HEK293 (cell line): ENCODE results near the gene ADIPOR2.

Source experiments
- CTCF ChIP-seq: fragments of 450-650 bp; formaldehyde crosslinking; IDR thresholded peaks from 2 replicates; pipeline ENCODE4 v1.5.1; 2016; ENCODE audit warnings: missing biosample characterization, missing genetic modification characterization
- KLF8 ChIP-seq: fragments of 450-650 bp; formaldehyde crosslinking; IDR thresholded peaks from 2 replicates; pipeline ENCODE4 v1.5.1; 2016; ENCODE audit warnings: missing biosample characterization, missing genetic modification characterization
- KLF9 ChIP-seq: fragments of 450-650 bp; formaldehyde crosslinking; IDR thresholded peaks from 2 replicates; pipeline ENCODE4 v1.5.1; 2016; ENCODE audit warnings: missing biosample characterization, missing genetic modification characterization, low read depth
- ZBTB6 ChIP-seq: fragments of 450-650 bp; formaldehyde crosslinking; IDR thresholded peaks from 2 replicates; pipeline ENCODE4 v1.5.1; 2017; ENCODE audit warnings: missing biosample characterization, missing genetic modification characterization
- ZNF138 ChIP-seq: fragments of 450-650 bp; formaldehyde crosslinking; IDR thresholded peaks from 2 replicates; pipeline ENCODE4 v1.5.1; 2016; ENCODE audit warnings: missing biosample characterization, missing genetic modification characterization, borderline replicate concordance
- ZNF184 ChIP-seq: fragments of 450-650 bp; IDR thresholded peaks from 2 replicates; pipeline ENCODE4 v1.5.1; 2018; ENCODE audit warnings: missing biosample characterization, mild to moderate bottlenecking, missing genetic modification characterization
- ZSCAN23 ChIP-seq: fragments of 450-650 bp; formaldehyde crosslinking; IDR thresholded peaks from 2 replicates; pipeline ENCODE4 v1.5.1; 2016; ENCODE audit warnings: missing biosample characterization, missing genetic modification characterization

GRCh38 chr12:1806301-1807086 is 115.6 kb downstream of the ADIPOR2 start:
- TF ChIP-seq ZNF138 (no peak), KLF8 (tag by site-specific recombination) (no peak), ZNF184 (tag by site-specific recombination) (no peak), KLF9 (no peak), ZBTB6 (tag by site-specific recombination) (no peak), CTCF (tag by site-specific recombination) (no peak), ZSCAN23 (tag by site-specific recombination) (no peak)
